Prostate gland (tissue), 2 donors: Measurements from ENCODE around the gene GNLY.
A peak's percentile ranks its signal among the peaks of the same experiment; 100 is the strongest.

Experiments
- POLR2A ChIP-seq: fragments of 450-650 bp; IDR thresholded peaks from one replicate; pipeline ENCODE4 v1.6.1; 2016; ENCODE audit warnings: antibody characterized with exemption, mild to moderate bottlenecking
- TF ChIP-seq, protein P1 (sequence below), 4 experiments: fragments of 200-600 bp in 2 of 4; fragments of 450-650 bp in 2 of 4; sonication (generic) in 2 of 4; IDR thresholded peaks; 1 replicate in 3 of 4; 2 replicates in 1 of 4; pipeline ENCODE4 v1.5.1; 2016 to 2019; ENCODE audit warnings: antibody characterized with exemption in 4 of 4, mild to moderate bottlenecking in 2 of 4, moderate library complexity in 2 of 4

DNA sequence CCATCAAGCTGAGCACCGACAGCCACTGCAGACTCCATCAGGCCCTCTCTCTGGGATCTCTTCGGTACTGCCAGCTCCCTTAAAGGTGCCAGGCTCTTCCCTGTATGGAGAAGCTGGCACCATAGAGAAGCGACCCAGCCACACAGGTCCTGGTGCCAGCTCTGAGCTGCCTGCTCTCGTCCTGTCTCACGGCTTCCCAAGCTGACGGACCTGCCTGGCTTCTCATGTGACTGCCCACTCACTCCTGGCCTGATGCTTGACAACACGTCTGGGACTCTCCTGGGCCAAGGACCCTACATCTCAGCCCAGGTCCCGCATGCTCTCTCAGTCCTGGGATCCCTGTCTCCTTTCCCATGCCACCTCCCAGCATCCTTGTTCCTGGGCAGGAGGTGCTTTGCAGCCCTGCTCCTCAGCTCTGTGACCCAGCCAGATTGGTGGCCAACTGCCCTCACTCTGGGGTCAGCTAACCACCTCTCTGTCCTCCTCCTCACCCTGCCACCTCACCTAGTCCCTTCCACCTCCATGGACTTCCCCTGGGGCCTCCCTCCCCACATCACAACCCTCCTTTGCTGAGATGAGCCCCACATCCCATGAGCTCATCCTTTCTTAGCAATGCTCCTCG, 47.2 kb downstream of the GNLY start:
- TF ChIP-seq POLR2A, result peak; percentile 12
- TF ChIP-seq, protein P1, sequence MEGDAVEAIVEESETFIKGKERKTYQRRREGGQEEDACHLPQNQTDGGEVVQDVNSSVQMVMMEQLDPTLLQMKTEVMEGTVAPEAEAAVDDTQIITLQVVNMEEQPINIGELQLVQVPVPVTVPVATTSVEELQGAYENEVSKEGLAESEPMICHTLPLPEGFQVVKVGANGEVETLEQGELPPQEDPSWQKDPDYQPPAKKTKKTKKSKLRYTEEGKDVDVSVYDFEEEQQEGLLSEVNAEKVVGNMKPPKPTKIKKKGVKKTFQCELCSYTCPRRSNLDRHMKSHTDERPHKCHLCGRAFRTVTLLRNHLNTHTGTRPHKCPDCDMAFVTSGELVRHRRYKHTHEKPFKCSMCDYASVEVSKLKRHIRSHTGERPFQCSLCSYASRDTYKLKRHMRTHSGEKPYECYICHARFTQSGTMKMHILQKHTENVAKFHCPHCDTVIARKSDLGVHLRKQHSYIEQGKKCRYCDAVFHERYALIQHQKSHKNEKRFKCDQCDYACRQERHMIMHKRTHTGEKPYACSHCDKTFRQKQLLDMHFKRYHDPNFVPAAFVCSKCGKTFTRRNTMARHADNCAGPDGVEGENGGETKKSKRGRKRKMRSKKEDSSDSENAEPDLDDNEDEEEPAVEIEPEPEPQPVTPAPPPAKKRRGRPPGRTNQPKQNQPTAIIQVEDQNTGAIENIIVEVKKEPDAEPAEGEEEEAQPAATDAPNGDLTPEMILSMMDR (IDR thresholded peaks at IDR 0.05), result no peak
